ENCODE measurements around the gene MARK2. TPM values are rescaled to one million over a fixed set of nuclear protein-coding genes. Genes with fewer than 3 reads are reported as not detected.

MARK2 gene
- polyA plus RNA-seq, 10 donors: 15.8 to 21.8 (median 16.9) TPM

- DNase-seq: peak in 2 of 3 donors; percentile 73 to 83
Measured at GRCh38 chr11:63920126-63920938, 81.4 kb downstream of the MARK2 start.

DNA sequence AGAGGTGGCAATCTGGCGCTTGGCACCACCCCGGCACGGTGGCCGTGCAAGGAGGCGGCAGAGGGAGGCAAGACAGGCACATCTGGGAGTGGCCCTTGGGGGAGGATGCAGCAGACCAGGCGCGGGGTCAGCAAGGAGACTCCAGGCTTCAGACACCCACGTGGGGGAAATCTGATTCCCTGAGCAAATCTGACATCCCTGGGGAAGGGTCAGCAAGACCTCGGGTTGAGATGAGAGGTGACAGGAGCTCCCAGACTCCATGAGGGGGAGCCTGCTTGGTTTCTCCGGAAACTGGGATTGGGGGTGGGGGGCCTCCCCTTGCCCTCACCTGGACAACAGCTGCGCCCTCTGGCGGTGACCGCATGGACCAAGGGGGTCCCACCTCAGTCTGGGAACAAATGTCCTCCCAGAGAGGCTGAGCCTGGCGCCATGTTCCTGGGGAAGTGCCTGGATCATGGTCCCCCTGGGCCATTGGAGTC lies 82.1 kb downstream of the MARK2 start:
- DNase-seq: no peak

DNA sequence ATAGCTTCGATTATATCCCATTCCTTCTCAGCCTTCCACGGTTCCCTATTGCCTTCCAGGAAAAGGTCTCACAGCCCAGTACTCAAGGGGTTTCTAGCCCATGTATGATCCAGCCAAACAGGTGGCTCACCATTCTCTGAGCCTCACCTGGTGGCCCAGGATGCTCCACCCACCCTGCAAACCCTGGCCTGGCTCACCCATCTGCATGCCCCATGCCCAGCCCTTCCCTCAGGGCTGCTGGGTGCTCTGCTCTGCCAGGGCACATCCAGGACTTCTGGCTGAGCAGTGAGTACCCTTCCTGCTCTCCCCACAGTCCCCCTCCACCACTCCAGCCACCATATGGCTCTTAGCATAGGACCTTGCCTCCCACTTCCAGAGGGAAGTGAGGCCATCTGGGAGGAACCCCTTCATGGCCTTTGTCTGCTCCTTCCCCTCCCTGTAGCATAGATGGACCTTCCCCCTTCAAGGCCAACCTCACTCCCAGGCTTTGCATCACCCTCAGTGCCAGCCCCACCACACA lies 83.8 kb downstream of the MARK2 start:
- DNase-seq: no peak

DNA sequence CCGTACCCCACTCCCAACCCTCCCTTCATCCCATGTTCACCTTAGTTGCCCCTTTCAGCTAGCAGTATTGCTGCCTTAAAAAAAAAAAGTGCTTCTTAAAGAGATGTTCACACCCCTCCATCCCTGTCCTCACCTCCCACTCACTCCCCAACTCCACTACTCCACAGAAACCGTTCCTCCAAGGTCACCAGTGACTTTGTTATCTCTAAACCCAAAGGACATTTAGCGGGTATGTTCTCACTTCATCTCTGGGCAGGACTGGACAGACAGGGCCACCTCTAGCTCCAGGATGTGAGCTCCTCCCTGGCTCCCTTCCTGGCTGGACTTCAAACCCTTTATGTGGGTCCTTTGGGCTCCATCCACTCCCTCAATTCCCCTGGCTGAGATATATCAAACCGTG lies 84.4 kb downstream of the MARK2 start:
- no peak for DNase-seq

DNA sequence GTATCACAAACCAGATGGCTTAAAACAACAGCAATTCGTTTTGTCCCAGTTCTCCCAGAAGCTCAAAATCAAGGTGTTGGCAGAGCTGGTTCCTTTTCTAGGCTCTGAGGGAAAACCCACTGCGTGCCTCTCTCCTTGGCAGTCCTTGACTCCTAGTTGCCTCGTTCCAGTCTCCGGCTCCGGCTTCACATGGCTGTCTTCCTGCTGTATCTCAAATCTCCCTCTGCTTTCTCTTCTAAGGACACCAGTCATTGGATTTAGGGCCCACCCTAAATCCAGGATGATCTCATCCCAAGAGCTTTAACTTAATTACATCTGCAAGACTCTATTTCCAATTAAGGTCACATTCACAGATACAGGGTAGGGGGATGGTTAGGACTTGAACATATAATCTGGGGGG lies 90.7 kb downstream of the MARK2 start:
- DNase-seq: no peak

DNA sequence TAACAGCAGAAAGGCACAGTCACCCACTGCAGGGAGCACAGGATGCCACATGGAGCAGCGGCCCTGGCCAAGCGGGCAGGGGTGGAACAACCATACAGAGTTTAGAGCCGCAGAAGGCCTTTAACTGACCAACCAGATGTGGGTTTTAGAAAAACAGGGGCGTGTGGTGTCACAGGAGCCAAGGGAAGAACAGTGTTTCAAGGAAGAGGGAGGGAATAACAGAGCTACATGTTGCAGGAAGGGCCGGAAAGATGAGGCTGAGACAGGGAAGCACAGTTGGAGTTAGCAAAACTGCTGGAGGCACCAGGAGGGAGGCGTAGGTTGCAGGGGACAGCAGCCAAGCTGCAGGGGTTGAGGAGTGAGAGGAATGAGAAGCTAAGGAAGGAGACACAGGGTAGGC lies 92.1 kb downstream of the MARK2 start:
- DNase-seq: peak in 1 of 3 donors; percentile 76

DNA sequence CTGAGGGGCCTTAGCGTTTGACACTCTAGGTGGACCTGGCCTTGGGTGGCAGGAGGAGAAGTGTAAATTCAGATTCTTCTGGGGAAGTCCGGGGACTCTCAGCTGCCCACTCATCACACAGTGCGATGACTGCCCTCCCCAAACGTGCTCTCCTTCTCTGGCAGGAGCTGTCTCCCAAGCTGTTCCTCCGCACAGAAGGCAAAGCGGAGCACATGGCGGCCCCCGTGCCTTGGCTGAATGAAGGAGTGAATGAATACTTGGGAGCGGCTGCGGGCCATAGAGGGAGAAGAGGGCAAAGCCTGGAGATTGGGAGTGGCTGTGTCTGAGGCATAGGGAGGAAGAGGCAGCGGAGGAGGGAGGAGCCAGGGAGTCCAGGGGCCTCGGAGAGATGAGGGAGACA lies 93.0 kb downstream of the MARK2 start:
- DNase-seq: no peak

DNA sequence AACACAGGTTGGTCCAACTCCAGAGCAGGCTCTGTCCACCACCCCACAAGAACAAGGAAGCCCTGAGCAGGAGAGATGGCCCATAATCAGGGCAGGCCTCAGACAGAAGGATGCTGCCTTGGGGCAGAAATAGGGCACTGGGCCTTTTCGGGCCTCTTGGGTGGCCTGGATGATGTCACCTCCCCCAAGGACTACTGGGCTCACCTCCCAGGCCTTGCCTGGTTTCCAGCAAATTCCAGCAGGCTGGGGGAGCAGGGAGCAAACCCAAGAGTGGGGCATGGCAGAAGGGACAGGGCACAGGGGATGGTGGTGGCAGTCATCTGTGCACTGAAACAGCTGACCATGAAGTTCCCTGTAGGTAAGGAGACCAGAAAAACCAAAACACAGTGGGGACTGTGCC lies 94.5 kb downstream of the MARK2 start:
- DNase-seq: no peak

GRCh38 chr11:63937713-63938478 lies 99.0 kb downstream of the MARK2 start:
- DNase-seq: no peak

GRCh38 chr11:63938479-63939396 lies 99.8 kb downstream of the MARK2 start, which contains the start of gene NAA40:
Gene NAA40, plus strand, starts transcription at chr11:63939002. Its CDS starts 95 bp downstream, at chr11:63939097.
- peak; percentile 92 to 97 (median 93) for DNase-seq

DNA sequence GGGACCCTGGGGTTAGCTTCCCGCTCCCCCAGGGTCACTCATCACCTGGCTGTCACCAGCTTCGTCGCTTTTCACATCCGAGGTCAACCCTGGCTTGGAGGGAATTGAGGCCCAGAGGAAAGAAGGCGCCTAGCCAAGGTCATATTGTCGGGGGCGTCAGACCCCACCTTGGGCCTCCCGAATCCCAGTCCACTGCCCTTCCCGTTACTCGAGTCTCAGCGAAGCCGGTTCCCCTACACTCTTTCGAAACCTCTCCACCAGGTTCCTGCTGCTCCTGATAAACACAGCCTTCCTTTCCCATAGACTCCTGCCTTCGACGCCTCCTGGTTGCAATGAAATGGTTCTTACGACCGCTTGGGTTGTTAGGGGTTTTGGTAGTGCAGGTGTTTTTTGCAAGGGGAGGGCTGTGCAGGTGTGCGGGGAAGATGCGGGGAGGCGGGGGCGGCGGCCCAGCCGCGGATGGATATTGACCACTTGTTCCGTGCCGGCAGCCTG lies 100.5 kb downstream of the MARK2 start:
- peak in 1 of 3 donors; percentile 59 for DNase-seq

GRCh38 chr11:63940786-63941185 lies 101.9 kb downstream of the MARK2 start:
- no peak for DNase-seq

- DNase-seq: no peak
Measured at GRCh38 chr11:63941901-63942300, 103.0 kb downstream of the MARK2 start.

- no peak for DNase-seq
Measured at GRCh38 chr11:63942803-63943202, 103.9 kb downstream of the MARK2 start.

DNA sequence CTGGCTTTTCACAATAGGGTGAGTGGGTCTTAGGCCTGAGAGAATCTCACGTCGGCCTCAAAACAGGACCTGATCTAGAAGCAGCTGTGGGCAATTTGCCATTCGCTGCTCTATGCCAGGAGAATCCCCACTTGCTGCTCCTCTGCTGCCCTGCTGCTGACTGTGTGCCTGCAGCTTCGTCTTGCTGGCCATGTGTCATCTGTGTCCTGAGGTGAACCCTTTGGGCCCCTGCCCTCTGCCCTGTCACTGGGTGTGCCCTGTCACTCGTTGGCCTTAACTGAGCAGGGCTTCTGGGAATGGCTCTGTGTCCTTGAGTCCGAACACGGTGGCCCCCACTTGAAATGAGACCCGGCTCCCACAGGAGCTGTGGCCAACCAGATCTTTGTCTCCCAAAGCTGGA lies 106.1 kb downstream of the MARK2 start:
- DNase-seq: peak; percentile 56 to 69 (median 68)

DNA sequence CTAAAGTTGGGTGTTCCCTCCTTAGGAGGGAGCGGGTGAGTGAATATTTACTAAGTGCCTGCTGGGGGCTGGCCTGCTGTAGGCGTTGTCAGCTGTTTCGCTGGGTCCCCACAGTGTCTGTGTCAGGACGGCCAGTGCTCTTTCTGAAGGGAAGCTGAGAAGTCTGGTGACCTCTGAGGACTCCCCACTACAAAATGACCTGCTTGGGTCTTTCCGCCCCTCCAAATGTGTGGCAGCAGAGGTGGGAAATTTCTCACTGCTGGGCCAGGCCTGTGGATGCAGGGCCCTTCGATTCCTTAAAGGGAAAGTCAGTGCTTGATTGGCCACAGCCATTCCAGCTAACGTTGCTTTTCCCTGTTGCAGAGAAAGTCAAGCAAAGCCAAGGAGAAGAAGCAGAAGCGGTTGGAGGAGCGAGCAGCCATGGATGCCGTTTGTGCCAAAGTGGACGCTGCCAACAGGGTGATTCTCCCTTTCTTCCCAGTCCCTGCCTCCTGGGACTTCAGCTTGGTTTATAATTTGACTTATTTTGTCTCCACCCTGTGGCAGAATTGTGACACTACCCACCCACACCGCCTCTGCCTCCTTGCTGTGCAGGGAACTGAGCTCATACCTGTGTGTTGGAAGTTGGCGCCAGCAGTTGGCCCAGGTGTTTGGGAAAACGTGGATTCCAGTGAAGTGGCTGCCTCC lies 106.7 kb downstream of the MARK2 start:
- peak; percentile 66 to 90 (median 79) for DNase-seq

DNA sequence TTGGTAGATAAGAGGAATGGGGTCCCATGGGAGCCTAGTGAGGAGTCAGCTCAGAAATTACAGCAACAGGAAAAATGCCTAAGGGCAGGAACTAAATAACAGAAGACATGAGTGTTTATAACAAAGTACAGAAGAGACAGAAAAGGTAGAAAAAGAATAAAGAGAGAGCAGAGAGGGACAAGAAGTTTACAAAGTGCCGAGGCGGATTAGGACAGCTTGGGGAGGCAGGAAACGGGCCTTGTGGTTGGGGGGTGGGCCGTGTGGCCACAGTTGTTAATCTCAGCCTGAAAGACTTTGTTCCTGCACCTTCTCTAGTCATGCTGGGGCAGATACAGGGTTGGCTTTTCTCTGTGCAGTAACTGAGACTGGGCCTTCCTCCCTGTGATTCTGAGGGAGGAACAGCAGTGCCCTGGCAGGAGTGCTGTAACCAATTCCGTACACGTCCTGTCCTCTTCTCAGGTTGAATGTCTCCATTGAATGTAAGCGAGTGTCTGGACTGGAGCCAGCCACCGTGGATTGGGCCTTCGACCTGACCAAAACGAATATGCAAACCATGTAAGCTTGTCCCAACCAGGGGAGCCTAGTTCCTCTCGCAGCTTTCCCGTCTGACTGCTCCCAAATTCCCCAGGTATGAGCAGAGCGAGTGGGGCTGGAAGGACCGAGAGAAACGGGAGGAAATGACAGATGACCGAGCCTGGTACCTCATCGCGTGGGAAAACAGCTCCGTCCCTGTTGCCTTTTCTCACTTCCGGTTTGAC lies 113.0 kb downstream of the MARK2 start:
- no peak for DNase-seq

DNA sequence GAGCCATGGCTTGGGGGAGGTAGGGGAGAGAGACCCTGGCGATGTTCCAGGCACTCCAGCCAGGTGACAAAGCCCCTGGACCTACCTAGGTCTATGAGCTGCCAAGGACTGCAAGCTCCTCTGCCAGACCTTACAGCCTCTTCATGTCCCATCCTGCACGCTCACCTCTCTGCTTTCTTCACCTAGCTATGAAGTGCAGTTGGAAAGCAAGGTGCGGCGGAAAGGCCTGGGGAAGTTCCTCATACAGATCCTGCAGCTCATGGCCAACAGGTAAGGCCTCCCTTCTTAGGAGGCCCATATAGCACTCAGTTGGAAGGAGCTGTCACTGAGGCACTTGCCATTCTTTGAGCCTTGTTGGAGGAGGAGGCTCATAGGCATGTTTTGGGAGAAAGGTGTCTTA lies 113.7 kb downstream of the MARK2 start:
- no peak for DNase-seq

GRCh38 chr11:63958008-63958407 lies 119.1 kb downstream of the MARK2 start:
- DNase-seq: no peak

Data from muscle of back (tissue), 11 donors.